ENCODE results near the gene IZUMO4.
"Not testable (repeated sequence)": the region's sequence is repeated elsewhere in the genome, so short reads cannot be mapped to it uniquely, and the experiment has no call there.

IZUMO4 gene

DNA sequence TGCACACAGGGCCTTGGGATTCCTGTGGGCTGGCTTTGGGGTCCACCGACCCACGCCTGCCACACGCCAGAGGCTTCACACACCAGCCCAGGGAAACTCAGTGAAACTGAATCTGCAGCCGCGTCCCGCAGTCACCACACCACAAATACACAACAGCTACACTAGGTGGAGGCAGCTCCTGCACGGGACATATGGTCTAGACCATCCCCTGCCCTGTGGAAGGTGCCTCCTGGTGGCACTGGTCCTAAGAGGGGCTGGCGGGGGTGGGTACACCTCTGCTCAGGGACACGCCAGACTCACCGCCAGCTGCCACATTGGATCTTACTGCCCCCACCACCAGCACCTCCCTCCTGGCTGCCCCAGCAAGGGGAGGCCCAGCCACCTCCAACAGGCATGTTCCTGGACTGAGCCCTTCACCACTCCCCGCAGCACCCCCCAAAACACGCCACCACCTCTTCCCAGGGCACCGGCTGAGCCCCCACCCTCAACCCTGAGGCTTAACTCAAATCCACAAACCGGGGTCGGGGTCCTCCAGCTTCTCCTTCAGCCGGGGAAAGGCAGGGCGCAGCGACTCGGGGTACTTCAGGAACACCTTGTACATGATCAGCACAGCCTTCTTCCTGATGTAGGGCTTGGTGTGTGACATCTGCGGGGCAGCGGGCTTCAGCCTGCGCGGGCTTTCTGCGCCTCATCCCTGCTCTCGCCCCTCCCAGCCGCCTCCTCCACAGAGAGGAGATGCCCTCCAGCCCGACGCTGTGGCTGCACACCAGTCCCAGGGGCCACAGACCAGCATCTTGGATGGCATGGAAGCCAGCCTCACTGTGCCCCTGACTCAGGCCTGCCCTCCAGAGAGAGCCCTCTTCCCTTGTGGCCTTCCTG lies 33.4 kb downstream of the IZUMO4 start:
- no peak for DNase-seq (ENCODE audit: low read depth, low spot score)
- H3K4me3 ChIP-seq (ENCODE audit: low read depth, low read length), result no peak overlapping the region
- TF ChIP-seq, protein P1, sequence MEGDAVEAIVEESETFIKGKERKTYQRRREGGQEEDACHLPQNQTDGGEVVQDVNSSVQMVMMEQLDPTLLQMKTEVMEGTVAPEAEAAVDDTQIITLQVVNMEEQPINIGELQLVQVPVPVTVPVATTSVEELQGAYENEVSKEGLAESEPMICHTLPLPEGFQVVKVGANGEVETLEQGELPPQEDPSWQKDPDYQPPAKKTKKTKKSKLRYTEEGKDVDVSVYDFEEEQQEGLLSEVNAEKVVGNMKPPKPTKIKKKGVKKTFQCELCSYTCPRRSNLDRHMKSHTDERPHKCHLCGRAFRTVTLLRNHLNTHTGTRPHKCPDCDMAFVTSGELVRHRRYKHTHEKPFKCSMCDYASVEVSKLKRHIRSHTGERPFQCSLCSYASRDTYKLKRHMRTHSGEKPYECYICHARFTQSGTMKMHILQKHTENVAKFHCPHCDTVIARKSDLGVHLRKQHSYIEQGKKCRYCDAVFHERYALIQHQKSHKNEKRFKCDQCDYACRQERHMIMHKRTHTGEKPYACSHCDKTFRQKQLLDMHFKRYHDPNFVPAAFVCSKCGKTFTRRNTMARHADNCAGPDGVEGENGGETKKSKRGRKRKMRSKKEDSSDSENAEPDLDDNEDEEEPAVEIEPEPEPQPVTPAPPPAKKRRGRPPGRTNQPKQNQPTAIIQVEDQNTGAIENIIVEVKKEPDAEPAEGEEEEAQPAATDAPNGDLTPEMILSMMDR (IDR thresholded peaks at IDR 0.05; ENCODE audit: low read depth, low read length), result no peak
- in situ Hi-C loops (cut with HindIII; ENCODE audit: low sequenced_read_pairs), result no loop called here

GRCh38 chr19:2131012-2131975 lies 34.6 kb downstream of the IZUMO4 start:
- DNase-seq (ENCODE audit: low read depth, low spot score); in situ Hi-C loops (cut with HindIII; ENCODE audit: low sequenced_read_pairs); H3K4me3 ChIP-seq (ENCODE audit: low read depth, low read length): not testable (repeated sequence)

DNA sequence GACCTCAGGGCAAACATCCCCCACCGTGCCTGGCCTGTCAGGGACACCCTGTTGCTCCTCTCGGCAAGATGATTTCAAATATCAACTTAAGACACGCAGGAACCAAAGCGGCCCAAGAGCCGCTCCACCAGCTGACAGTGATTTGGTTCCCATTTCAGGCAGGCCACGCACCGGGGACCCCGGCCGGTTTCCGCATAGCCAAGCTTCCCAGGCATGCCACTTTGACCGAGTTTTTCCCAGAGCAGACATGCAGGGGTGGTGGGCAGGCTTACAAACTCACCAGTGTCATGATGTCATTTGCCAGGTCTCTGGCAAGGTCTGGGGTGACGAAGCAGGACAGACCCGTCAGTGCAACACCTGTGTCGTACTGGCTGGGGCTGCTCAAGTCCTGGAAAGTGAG lies 35.5 kb downstream of the IZUMO4 start:
- TF ChIP-seq, protein P1 (IDR thresholded peaks at IDR 0.05; ENCODE audit: low read depth, low read length), result no peak
- in situ Hi-C loops (cut with HindIII; ENCODE audit: low sequenced_read_pairs), result no loop called here
- DNase-seq (ENCODE audit: low read depth, low spot score), result no peak
- H3K4me3 ChIP-seq (ENCODE audit: low read depth, low read length), result no peak overlapping the region

DNA sequence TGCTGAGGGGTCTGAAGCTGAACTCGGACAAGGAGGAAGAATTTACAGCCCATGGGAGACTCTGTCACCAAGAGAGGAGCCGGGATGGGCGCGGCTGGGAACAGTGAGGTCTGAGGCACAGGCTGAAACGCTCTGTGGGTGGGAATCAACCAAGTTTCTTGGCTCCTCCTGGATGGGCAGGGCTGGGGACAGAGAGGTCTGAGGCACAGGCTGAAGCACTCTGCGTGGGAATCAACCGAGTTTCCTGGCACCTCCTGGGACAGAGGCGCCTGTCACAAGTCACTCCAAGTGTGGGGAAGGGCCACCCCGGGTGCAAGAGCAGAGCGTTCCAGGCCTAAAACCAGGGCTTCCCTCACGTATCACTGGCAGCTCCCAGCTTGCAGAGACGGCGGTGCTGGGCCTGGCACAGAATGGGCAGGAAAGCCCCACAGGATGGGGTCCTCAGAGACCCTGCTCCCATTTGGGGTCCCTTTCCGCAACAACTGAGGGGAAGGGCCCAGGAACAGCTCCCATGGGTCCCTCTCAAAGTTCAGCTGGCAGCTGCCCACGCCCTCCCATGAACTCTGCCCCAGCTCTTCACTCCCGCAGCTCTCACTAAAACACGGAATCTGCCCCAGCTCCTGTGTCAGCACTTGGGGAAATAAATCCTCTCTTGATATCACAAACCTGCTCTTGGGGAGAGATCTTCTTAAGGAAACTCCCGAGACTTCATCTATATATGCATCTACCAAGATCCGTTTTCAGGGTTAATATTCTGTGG lies 36.2 kb downstream of the IZUMO4 start:
- H3K4me3 ChIP-seq (ENCODE audit: low read depth, low read length), result no peak overlapping the region

DNA sequence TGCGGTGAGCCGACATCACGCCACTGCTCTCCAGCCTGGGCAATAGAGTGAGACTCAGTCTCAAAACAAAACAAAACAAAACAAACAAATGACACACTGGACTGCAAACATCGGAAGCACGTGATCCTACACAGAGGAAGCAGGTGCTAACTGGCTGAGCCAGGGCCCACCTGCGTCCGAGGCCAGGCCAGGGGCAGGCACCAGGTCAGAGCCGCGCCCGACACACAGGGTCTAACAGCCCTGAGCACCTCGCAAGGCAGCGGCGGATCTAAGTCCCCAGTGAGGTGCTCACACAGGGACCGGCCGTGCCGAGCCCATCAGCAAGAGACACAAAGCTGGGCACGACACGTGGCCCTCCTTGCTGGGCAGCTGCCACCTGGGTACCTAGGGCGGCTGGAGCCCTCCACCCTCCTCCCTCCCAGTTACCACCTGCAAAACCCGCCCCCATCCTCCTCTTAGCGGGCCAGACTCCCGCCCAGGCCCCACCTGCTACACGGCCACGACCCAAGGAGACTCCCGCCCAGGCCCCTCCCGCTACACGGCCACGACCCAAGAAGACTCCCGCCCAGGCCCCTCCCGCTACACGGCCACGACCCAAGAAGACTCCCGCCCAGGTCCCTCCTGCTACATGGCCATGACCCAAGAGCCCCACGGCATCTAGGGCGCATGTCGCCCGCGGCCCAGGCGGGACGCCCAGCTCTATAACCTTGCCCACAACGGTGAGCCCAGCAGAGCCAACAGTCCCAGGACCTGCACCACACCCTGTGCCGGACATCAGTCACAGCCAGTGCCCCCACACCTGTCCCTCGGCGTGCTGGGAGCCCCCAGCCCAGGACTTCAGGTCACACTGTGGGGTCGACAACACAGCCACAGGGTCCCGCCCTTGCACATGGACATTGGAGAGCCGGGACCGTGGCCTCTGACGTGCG lies 39.0 kb downstream of the IZUMO4 start:
- TF ChIP-seq, protein P1 (IDR thresholded peaks at IDR 0.05; ENCODE audit: low read depth, low read length), result no peak
- no peak overlapping the region for H3K4me3 ChIP-seq (ENCODE audit: low read depth, low read length)
- no peak for DNase-seq (ENCODE audit: low read depth, low spot score)
- in situ Hi-C loops (cut with HindIII; ENCODE audit: low sequenced_read_pairs), result no loop called here

More for the DNA sequence above, 36.2 kb downstream of the IZUMO4 start:
- TF ChIP-seq, protein P1 (IDR thresholded peaks at IDR 0.05; ENCODE audit: low read depth, low read length), result no peak
- no peak for DNase-seq (ENCODE audit: low read depth, low spot score)
- in situ Hi-C loops (cut with HindIII; ENCODE audit: low sequenced_read_pairs), result no loop called here

- in situ Hi-C loops (cut with HindIII; ENCODE audit: low sequenced_read_pairs), result no loop called here
- TF ChIP-seq, protein P1 (IDR thresholded peaks at IDR 0.05; ENCODE audit: low read depth, low read length), result no peak
- no peak for DNase-seq (ENCODE audit: low read depth, low spot score)
- no peak overlapping the region for H3K4me3 ChIP-seq (ENCODE audit: low read depth, low read length)
Measured at GRCh38 chr19:2136796-2137195, 40.1 kb downstream of the IZUMO4 start.
